Loucy (cell line): ENCODE measurements around the gene AGBL4.

Source experiments
- EZH2phosphoT487 ChIP-seq: fragments of 200-600 bp; IDR thresholded peaks from 2 replicates; pipeline ENCODE4 v1.6.1; 2018; ENCODE audit warnings: antibody characterized with exemption, mild to moderate bottlenecking, moderate library complexity, borderline replicate concordance
- TF ChIP-seq, protein P1 (sequence below): fragments of 200-600 bp; sonication (generic); conservative IDR thresholded peaks from 2 replicates; pipeline ENCODE4 v1.5.1; 2014; ENCODE audit warnings: mild to moderate bottlenecking, antibody characterized with exemption, low read length

DNA sequence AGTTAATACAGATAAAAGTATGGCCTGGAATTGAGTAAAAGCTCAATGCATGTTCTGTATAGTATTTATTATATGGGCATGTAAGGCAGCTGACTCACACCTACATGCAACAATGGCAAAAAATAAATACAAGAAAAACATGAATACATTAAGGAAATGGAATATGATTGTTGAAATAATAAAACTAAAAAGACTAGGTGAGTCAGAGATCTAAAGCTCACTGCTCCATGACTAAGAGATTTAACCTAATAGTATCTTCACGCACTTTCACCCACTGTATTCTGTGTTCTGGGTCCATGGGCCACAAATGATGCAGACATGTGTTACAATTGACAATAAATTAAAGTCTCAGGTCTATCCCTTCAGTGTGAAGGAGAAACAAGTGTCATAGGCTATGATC lies 607.0 kb downstream of the AGBL4 start:
- TF ChIP-seq, protein P1, sequence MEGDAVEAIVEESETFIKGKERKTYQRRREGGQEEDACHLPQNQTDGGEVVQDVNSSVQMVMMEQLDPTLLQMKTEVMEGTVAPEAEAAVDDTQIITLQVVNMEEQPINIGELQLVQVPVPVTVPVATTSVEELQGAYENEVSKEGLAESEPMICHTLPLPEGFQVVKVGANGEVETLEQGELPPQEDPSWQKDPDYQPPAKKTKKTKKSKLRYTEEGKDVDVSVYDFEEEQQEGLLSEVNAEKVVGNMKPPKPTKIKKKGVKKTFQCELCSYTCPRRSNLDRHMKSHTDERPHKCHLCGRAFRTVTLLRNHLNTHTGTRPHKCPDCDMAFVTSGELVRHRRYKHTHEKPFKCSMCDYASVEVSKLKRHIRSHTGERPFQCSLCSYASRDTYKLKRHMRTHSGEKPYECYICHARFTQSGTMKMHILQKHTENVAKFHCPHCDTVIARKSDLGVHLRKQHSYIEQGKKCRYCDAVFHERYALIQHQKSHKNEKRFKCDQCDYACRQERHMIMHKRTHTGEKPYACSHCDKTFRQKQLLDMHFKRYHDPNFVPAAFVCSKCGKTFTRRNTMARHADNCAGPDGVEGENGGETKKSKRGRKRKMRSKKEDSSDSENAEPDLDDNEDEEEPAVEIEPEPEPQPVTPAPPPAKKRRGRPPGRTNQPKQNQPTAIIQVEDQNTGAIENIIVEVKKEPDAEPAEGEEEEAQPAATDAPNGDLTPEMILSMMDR = no peak
- TF ChIP-seq EZH2phosphoT487 = no peak
